Measurements from ENCODE around the gene COG5.
"Not testable (repeated sequence)": the region's sequence is repeated elsewhere in the genome, so short reads cannot be mapped to it uniquely, and the experiment has no call there.

COG5 gene

GRCh38 chr7:107258737-107259136, 305.0 kb downstream of the COG5 start:
- DNase-seq, result no peak

- no peak for DNase-seq
Observed at GRCh38 chr7:107255602-107256001, 308.1 kb downstream of the COG5 start.

GRCh38 chr7:107254398-107254985, 309.2 kb downstream of the COG5 start:
- peak; percentile 0 for DNase-seq

- DNase-seq, result no peak
Observed at GRCh38 chr7:107253599-107253998, 310.1 kb downstream of the COG5 start.

GRCh38 chr7:107251963-107252362, 311.8 kb downstream of the COG5 start:
- no peak for DNase-seq

- no peak for DNase-seq
Observed at GRCh38 chr7:107248551-107249316, 315.0 kb downstream of the COG5 start.

GRCh38 chr7:107246836-107247235, 316.9 kb downstream of the COG5 start:
- DNase-seq, result not testable (repeated sequence)

DNA sequence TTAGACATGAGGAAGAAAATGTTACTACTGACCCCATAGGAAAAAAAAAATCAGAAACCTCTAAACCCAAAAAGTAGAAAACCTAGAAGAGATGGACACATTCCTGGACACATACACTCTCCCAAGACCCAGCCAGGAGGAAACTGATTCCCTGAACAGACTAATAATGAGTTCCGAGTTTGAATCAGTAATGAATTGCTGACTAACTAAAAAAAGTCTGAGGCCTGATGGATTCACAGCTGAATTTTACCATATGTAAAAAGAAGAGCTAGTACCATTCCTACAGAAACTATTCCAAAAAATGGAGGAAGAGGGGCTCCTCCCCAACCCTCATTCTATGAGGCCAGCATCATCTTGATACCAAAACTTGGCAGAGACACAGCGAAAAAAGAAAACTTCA, 319.1 kb downstream of the COG5 start:
- no peak for DNase-seq

GRCh38 chr7:107242267-107242666, 321.5 kb downstream of the COG5 start:
- DNase-seq, result no peak

DNA sequence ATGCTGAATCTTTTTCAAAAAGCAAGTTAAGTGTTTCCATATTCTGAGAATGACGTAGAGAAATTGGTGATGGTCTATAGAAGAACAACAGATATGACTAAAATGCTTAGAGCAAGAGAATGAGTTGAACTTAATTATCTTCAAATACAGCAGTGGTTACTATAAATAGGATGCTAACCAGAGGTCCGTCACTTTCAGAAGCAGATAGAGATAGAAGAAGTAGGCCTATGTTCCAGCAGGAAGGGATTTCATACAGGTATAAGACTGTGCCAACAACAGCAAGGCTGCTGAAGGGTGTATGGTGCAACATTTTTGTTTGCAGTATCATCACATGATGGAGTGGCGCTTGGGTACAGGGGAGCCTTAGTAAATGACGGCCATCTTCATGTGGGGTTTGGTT, 326.3 kb downstream of the COG5 start:
- no peak for DNase-seq

- DNase-seq, result no peak
Observed at GRCh38 chr7:107236862-107237261, 326.9 kb downstream of the COG5 start.

- DNase-seq, result no peak
Observed at GRCh38 chr7:107234436-107234835, 329.3 kb downstream of the COG5 start.

GRCh38 chr7:107233981-107234380, 329.7 kb downstream of the COG5 start:
- DNase-seq, result no peak

GRCh38 chr7:107233174-107233573, 330.5 kb downstream of the COG5 start:
- DNase-seq, result no peak

GRCh38 chr7:107232568-107233090, 331.1 kb downstream of the COG5 start:
- no peak for DNase-seq

DNA sequence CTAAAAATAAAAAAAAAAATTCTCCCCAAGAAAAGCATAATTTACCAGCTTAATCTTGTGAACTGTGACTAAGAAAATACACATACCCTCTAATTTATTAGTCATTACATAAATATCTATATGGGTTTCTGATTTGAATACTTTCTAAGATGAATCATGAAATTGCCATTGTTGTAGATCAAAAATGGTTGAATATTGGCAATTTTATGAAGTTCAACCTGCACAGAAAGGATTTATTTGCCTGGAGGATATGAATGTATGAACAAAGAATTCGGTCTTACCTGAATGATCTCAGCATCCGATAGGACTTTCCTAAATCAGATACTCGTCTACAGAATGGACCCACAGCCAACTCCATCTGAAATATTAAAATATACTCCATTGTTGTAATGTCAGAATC, 333.4 kb downstream of the COG5 start:
- no peak for DNase-seq

- DNase-seq, result no peak
Observed at GRCh38 chr7:107228291-107228690, 335.4 kb downstream of the COG5 start.

DNA sequence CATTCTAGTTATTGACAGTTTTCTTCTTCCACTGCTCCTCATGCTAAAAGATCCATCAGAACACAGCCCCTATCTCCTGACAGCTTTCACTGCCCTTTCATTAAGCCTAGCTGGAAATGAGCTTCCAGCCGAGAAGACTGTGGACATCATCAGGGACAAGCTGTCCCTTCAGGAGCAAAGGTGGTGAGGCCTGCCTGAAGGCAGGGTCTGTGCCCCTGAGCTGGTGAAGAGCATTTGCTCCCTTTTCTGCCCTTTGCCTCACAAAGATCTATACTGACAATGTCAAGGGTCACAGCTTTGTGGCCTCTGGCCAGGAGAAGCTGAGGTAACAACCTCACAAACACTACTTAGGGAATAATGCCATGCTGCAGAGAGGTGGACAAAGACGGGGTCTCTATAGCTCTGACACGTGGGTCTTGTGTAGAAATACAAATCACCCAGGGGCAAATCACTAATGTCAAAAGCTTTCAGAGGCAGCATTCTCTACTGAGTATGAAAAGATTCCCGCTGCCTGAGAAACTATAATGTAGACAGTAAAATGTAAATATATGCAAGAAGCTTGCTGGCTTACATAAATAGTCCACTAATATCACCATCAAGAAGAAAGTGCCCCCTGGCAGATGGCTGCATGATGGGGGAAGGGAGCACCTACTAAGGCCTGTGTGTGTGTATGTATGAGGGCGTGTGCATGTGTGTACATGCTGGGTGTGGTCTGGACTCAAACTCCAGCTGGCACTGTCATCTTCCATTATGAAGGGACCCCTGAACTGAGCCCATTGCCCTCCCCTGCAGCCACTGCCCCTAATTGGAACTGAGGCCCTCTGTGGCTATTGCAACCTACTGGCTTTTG, 339.1 kb downstream of the COG5 start:
- no peak for DNase-seq

- not testable (repeated sequence) for DNase-seq
Observed at GRCh38 chr7:107220806-107221205, 342.9 kb downstream of the COG5 start.

- no peak for DNase-seq
Observed at GRCh38 chr7:107220356-107220755, 343.4 kb downstream of the COG5 start.

DNA sequence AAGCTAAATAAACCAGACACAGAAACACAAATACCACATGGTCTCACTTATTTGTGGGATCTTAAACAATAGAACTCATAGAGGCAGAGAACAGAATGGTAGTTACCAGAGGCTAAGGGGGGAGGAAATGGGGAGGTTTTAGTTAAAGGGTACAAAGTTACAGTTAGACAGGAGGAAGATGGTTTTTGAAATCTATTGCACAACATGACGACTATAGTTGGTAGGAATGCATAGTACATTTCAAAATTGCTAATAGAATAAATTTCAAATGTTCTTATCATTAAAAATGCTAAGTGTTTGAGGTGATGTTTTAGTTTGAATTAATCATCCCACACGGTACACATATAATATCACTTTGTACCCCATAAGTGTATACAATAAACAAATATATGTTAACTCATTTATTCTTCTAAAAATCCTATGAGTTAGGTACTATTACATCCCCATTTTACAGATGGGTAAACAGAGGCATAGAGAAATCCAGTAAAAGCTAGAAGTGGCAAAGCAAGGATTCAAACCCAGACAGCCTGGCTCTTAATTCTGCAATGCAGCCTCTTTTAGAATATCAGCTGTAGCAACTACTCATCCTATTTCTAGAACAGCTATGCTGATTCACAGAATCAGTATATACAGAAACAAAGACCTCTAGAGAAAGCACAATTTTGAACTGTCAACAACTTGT, 344.0 kb downstream of the COG5 start:
- DNase-seq, result no peak

GRCh38 chr7:107213945-107214344, 349.8 kb downstream of the COG5 start:
- DNase-seq, result no peak

DNA sequence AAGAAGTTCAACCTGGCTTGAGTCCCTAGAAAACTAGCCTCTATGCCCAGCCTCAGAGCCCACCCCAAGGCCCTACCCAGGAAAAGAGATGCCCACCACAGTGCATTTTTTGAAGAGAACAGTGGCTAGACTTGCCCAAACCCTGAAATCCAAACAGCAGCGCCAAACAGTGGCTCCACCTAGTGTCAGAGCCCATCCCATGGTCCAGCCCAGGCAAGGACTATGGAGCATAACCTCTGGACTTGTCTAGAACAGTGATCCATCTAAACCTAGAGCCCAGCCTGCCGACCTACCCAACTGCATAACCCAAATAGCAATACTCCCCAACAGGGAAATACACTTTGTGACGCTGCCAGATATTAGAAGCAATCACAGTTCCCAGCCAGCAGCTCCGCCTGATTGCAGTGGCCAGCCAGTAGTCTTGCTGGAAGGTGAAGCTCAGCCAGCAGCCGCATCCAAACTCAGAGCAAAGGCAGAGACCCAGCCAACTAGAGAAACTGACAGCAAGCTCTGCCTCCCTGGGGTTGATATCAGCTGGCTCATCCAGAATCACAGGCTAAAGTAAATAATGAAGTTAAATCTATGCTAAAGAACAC, 350.4 kb downstream of the COG5 start:
- no peak for DNase-seq

Data from OCI-M1 (cell line).